Measurements from ENCODE around the gene CCDC141.

Gene CCDC141

GRCh38 chr2:178881075-178881474, 168.9 kb downstream of the CCDC141 start:
- no peaks in the 10 kb centered on the region for H3K4me1 ChIP-seq (ENCODE audit: insufficient read depth, insufficient read length)
- DNase-seq (ENCODE audit: low read depth, low spot score) = no peak
- no peak overlapping the region for H3K9ac ChIP-seq (ENCODE audit: insufficient read length, low read depth)
- H3K36me3 ChIP-seq (ENCODE audit: insufficient read depth, insufficient read length, low read length) = no peaks in the 10 kb centered on the region
- H3K4me3 ChIP-seq (ENCODE audit: insufficient read length, low read depth) = no peak overlapping the region
- TF ChIP-seq ZNF274 (IDR thresholded peaks at IDR 0.05; ENCODE audit: low read depth, low read length) = no peak
- TF ChIP-seq SUZ12 (IDR thresholded peaks at IDR 0.05; ENCODE audit: extremely low read depth, insufficient read depth, insufficient read length) = no peak
- TF ChIP-seq YY1 (IDR thresholded peaks at IDR 0.05; ENCODE audit: insufficient read depth, insufficient read length) = no peak
- no peaks in the 10 kb centered on the region for H3K27me3 ChIP-seq (ENCODE audit: insufficient read depth, insufficient read length)
- no peaks in the 10 kb centered on the region for H3K9me3 ChIP-seq (ENCODE audit: insufficient read depth, low read length)

GRCh38 chr2:178880257-178880656, 169.7 kb downstream of the CCDC141 start:
- TF ChIP-seq SUZ12 (IDR thresholded peaks at IDR 0.05; ENCODE audit: extremely low read depth, insufficient read depth, insufficient read length) = no peak
- TF ChIP-seq ZNF274 (IDR thresholded peaks at IDR 0.05; ENCODE audit: low read depth, low read length) = no peak
- TF ChIP-seq YY1 (IDR thresholded peaks at IDR 0.05; ENCODE audit: insufficient read depth, insufficient read length) = no peak
- no peaks in the 10 kb centered on the region for H3K4me1 ChIP-seq (ENCODE audit: insufficient read depth, insufficient read length)

GRCh38 chr2:178877874-178878273, 172.1 kb downstream of the CCDC141 start:
- Histone ChIP-seq H3K9me3 (ENCODE audit: insufficient read depth, low read length) (no peaks in the 10 kb centered on the region), H3K4me3 (ENCODE audit: insufficient read length, low read depth) (no peak overlapping the region), H3K4me1 (ENCODE audit: insufficient read depth, insufficient read length) (no peaks in the 10 kb centered on the region), H3K36me3 (ENCODE audit: insufficient read depth, insufficient read length, low read length) (no peaks in the 10 kb centered on the region), H3K9ac (ENCODE audit: insufficient read length, low read depth) (no peak overlapping the region), H3K27me3 (ENCODE audit: insufficient read depth, insufficient read length) (no peaks in the 10 kb centered on the region)
- no peak for DNase-seq (ENCODE audit: low read depth, low spot score)
- no peak for TF ChIP-seq ZNF274 (IDR thresholded peaks at IDR 0.05; ENCODE audit: low read depth, low read length)
- TF ChIP-seq SUZ12 (IDR thresholded peaks at IDR 0.05; ENCODE audit: extremely low read depth, insufficient read depth, insufficient read length) = no peak
- TF ChIP-seq YY1 (IDR thresholded peaks at IDR 0.05; ENCODE audit: insufficient read depth, insufficient read length) = no peak

More at GRCh38 chr2:178880257-178880656, 169.7 kb downstream of the CCDC141 start:
- no peak overlapping the region for H3K9ac ChIP-seq (ENCODE audit: insufficient read length, low read depth)
- no peak for DNase-seq (ENCODE audit: low read depth, low spot score)
- H3K36me3 ChIP-seq (ENCODE audit: insufficient read depth, insufficient read length, low read length) = no peaks in the 10 kb centered on the region
- H3K9me3 ChIP-seq (ENCODE audit: insufficient read depth, low read length) = no peaks in the 10 kb centered on the region
- no peak overlapping the region for H3K4me3 ChIP-seq (ENCODE audit: insufficient read length, low read depth)
- no peaks in the 10 kb centered on the region for H3K27me3 ChIP-seq (ENCODE audit: insufficient read depth, insufficient read length)

GRCh38 chr2:178874529-178875240, 175.3 kb downstream of the CCDC141 start:
- no peak for DNase-seq (ENCODE audit: low read depth, low spot score)
- H3K4me3 ChIP-seq (ENCODE audit: insufficient read length, low read depth) = no peak overlapping the region
- H3K36me3 ChIP-seq (ENCODE audit: insufficient read depth, insufficient read length, low read length) = no peaks in the 10 kb centered on the region
- no peaks in the 10 kb centered on the region for H3K27me3 ChIP-seq (ENCODE audit: insufficient read depth, insufficient read length)
- H3K4me1 ChIP-seq (ENCODE audit: insufficient read depth, insufficient read length) = no peaks in the 10 kb centered on the region
- no peak overlapping the region for H3K9ac ChIP-seq (ENCODE audit: insufficient read length, low read depth)
- H3K9me3 ChIP-seq (ENCODE audit: insufficient read depth, low read length) = no peaks in the 10 kb centered on the region
- TF ChIP-seq SUZ12 (IDR thresholded peaks at IDR 0.05; ENCODE audit: extremely low read depth, insufficient read depth, insufficient read length) (no peak), YY1 (IDR thresholded peaks at IDR 0.05; ENCODE audit: insufficient read depth, insufficient read length) (no peak), ZNF274 (IDR thresholded peaks at IDR 0.05; ENCODE audit: low read depth, low read length) (no peak)

GRCh38 chr2:178873912-178874311, 176.0 kb downstream of the CCDC141 start:
- TF ChIP-seq SUZ12 (IDR thresholded peaks at IDR 0.05; ENCODE audit: extremely low read depth, insufficient read depth, insufficient read length) (no peak), ZNF274 (IDR thresholded peaks at IDR 0.05; ENCODE audit: low read depth, low read length) (no peak), YY1 (IDR thresholded peaks at IDR 0.05; ENCODE audit: insufficient read depth, insufficient read length) (no peak)
- H3K9ac ChIP-seq (ENCODE audit: insufficient read length, low read depth) = no peak overlapping the region
- H3K4me1 ChIP-seq (ENCODE audit: insufficient read depth, insufficient read length) = no peaks in the 10 kb centered on the region
- no peaks in the 10 kb centered on the region for H3K9me3 ChIP-seq (ENCODE audit: insufficient read depth, low read length)
- H3K27me3 ChIP-seq (ENCODE audit: insufficient read depth, insufficient read length) = no peaks in the 10 kb centered on the region
- H3K36me3 ChIP-seq (ENCODE audit: insufficient read depth, insufficient read length, low read length) = no peaks in the 10 kb centered on the region
- no peak overlapping the region for H3K4me3 ChIP-seq (ENCODE audit: insufficient read length, low read depth)
- DNase-seq (ENCODE audit: low read depth, low spot score) = no peak

GRCh38 chr2:178871536-178871935, 178.4 kb downstream of the CCDC141 start:
- Histone ChIP-seq H3K27me3 (ENCODE audit: insufficient read depth, insufficient read length) (no peaks in the 10 kb centered on the region), H3K36me3 (ENCODE audit: insufficient read depth, insufficient read length, low read length) (no peaks in the 10 kb centered on the region), H3K9ac (ENCODE audit: insufficient read length, low read depth) (no peak overlapping the region), H3K9me3 (ENCODE audit: insufficient read depth, low read length) (no peaks in the 10 kb centered on the region), H3K4me3 (ENCODE audit: insufficient read length, low read depth) (no peak overlapping the region), H3K4me1 (ENCODE audit: insufficient read depth, insufficient read length) (no peaks in the 10 kb centered on the region)
- no peak for DNase-seq (ENCODE audit: low read depth, low spot score)
- TF ChIP-seq ZNF274 (IDR thresholded peaks at IDR 0.05; ENCODE audit: low read depth, low read length) (no peak), YY1 (IDR thresholded peaks at IDR 0.05; ENCODE audit: insufficient read depth, insufficient read length) (no peak), SUZ12 (IDR thresholded peaks at IDR 0.05; ENCODE audit: extremely low read depth, insufficient read depth, insufficient read length) (no peak)

GRCh38 chr2:178870703-178871102, 179.2 kb downstream of the CCDC141 start:
- Histone ChIP-seq H3K4me1 (ENCODE audit: insufficient read depth, insufficient read length) (no peaks in the 10 kb centered on the region), H3K36me3 (ENCODE audit: insufficient read depth, insufficient read length, low read length) (no peaks in the 10 kb centered on the region), H3K27me3 (ENCODE audit: insufficient read depth, insufficient read length) (no peaks in the 10 kb centered on the region), H3K4me3 (ENCODE audit: insufficient read length, low read depth) (no peak overlapping the region), H3K9me3 (ENCODE audit: insufficient read depth, low read length) (no peaks in the 10 kb centered on the region), H3K9ac (ENCODE audit: insufficient read length, low read depth) (no peak overlapping the region)
- no peak for DNase-seq (ENCODE audit: low read depth, low spot score)
- no peak for TF ChIP-seq SUZ12 (IDR thresholded peaks at IDR 0.05; ENCODE audit: extremely low read depth, insufficient read depth, insufficient read length)
- TF ChIP-seq ZNF274 (IDR thresholded peaks at IDR 0.05; ENCODE audit: low read depth, low read length) = no peak
- TF ChIP-seq YY1 (IDR thresholded peaks at IDR 0.05; ENCODE audit: insufficient read depth, insufficient read length) = no peak

Measured in NT2/D1 (cell line).